BLaER1 (cell line): Measurements from ENCODE around the gene NFE2.
"Not testable (repeated sequence)": the region's sequence is repeated elsewhere in the genome, so short reads cannot be mapped to it uniquely, and the experiment has no call there.

Source experiments
- H3K27ac ChIP-seq: shearing (Covaris generic); formaldehyde crosslinking; 2 replicates; pipeline ENCODE4 v1.8.1; 2022
- H3K27me3 ChIP-seq: shearing (Covaris generic); formaldehyde crosslinking; 2 replicates; pipeline ENCODE4 v1.8.1; 2022
- H3K36me3 ChIP-seq: shearing (Covaris generic); formaldehyde crosslinking; 2 replicates; pipeline ENCODE4 v1.8.1; 2022
- H3K4me1 ChIP-seq: shearing (Covaris generic); formaldehyde crosslinking; 2 replicates; pipeline ENCODE4 v1.8.1; 2022
- H3K4me2 ChIP-seq: shearing (Covaris generic); formaldehyde crosslinking; 2 replicates; pipeline ENCODE4 v1.8.1; 2022
- H3K4me3 ChIP-seq: shearing (Covaris generic); formaldehyde crosslinking; 2 replicates; pipeline ENCODE4 v1.8.1; 2022
- H3K9ac ChIP-seq: shearing (Covaris generic); formaldehyde crosslinking; 2 replicates; pipeline ENCODE4 v1.8.1; 2022
- H3K9me3 ChIP-seq: shearing (Covaris generic); formaldehyde crosslinking; 2 replicates; pipeline ENCODE4 v1.8.1; 2022
- H4K20me1 ChIP-seq: shearing (Covaris generic); formaldehyde crosslinking; 2 replicates; pipeline ENCODE4 v1.8.1; 2022
- Cebpa-rat ChIP-seq: shearing (Covaris generic); IDR thresholded peaks from 2 replicates; pipeline ENCODE4 v1.8.1; 2022

Gene NFE2

DNA sequence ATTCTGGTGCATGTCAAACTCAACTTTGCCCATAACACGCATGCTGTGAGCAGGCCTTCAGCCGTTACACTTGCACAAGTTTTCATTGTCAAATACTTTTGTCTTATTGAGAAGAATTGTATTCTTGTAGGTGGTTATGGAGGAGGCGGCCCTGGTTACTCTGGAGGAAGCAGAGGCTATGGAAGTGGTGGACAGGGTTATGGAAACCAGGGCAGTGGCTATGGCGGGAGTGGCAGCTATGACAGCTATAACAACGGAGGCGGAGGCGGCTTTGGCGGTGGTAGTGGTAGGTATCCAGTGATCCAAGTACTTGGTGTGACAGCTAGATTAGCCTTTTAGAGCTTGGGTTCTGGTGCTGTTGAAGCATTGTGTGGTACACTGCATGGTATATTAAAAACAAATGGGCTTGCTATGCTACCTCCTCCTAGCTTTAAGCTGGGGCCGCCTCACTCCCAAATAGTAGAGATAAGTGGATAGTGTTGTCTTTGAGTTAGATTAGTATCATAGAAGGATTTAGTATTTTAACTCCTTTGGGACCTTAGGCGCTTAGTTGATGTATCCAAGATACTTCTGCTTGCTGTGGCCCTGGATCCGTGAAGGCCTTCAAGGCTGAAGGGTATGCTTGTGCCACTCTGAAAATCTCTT lies 17.7 kb downstream of the NFE2 start:
- Histone ChIP-seq H3K4me3 (peak overlapping the region; percentile 83), H3K36me3 (peaks cover 66% of the 10 kb centered on the region), H3K4me1 (peaks cover 58% of the 10 kb centered on the region), H3K27ac (peak overlapping the region; percentile 98; the same call in 1 of the 2 replicates), H3K9me3 (no peaks in the 10 kb centered on the region), H4K20me1 (peaks cover 80% of the 10 kb centered on the region), H3K4me2 (peak overlapping the region; percentile 99), H3K9ac (peak overlapping the region; percentile 98), H3K27me3 (no peaks in the 10 kb centered on the region)
- no peak for TF ChIP-seq Cebpa-rat

DNA sequence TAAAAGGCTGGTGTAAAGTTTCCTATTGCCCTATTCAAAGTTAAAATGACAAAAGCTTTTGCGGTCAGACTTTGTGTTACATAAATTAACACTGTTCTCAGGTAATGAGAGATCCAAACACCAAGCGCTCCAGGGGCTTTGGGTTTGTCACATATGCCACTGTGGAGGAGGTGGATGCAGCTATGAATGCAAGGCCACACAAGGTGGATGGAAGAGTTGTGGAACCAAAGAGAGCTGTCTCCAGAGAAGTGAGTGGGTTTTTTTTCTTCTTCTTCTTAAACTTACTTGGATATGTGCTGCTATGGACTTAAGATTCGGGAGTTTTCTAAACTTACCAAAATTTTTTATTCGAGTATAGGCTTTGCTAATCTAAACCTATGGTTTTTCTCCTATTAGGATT lies 19.1 kb downstream of the NFE2 start:
- H3K9ac ChIP-seq, result peak overlapping the region; percentile 98
- peak overlapping the region; percentile 98 for H3K27ac ChIP-seq
- peaks cover 60% of the 10 kb centered on the region for H3K36me3 ChIP-seq
- not testable (repeated sequence) for H3K27me3 ChIP-seq, H3K9me3 ChIP-seq
- peak overlapping the region; percentile 99 for H3K4me2 ChIP-seq
- peak overlapping the region; percentile 83 for H3K4me3 ChIP-seq
- H3K4me1 ChIP-seq, result peaks cover 59% of the 10 kb centered on the region
- peaks cover 74% of the 10 kb centered on the region for H4K20me1 ChIP-seq

DNA sequence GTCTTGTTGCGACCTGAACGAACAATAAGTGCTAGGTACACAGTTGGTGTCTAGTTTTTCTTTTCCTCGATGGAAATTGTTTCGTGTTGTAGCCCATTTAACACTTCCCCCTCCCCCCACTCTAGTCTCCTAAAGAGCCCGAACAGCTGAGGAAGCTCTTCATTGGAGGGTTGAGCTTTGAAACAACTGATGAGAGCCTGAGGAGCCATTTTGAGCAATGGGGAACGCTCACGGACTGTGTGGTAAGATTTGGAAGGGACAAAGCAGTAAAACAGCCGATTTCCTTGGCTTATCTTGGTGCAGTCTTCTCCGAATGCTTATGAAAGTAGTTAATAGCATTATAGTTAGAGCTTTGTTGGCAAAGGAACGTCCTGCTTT lies 19.6 kb downstream of the NFE2 start:
- Histone ChIP-seq H4K20me1 (peaks cover 74% of the 10 kb centered on the region), H3K4me1 (peaks cover 59% of the 10 kb centered on the region), H3K36me3 (peaks cover 60% of the 10 kb centered on the region)

DNA sequence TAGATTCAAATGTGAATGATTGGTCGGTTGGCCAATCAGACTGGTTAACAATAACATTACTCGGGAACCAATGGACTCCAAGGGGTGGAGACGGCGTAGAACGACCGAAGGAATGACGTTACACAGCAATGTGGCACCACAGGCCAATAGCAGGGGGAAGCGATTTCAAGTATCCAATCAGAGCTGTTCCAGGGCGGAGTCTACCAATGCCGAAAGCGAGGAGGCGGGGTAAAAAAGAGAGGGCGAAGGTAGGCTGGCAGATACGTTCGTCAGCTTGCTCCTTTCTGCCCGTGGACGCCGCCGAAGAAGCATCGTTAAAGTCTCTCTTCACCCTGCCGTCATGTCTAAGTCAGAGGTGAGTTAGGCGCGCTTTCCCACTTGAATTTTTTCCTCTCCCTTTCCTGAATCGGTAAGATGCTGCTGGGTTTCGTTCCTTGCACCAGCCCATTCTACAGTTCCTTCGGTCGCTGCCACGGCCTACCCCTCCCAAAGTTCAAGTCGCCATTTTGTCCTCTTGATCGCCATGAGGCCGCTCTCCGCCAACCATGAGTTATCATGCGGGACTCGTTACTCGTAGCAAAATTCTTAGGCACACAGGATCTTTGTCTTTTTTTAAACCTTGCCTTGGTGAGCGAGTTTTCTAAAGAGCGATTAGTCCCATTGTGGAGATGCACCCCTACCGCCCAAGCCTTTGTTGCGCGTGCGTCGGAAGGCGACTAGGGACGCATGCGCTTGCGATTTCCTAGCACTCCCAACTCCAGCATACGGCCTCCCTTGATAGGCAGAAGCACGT lies 20.2 kb downstream of the NFE2 start, which contains the start of gene HNRNPA1:
HNRNPA1 (plus strand) TSS at position 259 of the 793 bp plus-strand sequence; CDS start at position 341, 82 bp downstream.
- H3K27ac ChIP-seq, result peak within 1 kb of the TSS; percentile 98
- H3K4me2 ChIP-seq, result peak within 1 kb of the TSS; percentile 99
- peaks cover 69% of the 10 kb centered on the region for H4K20me1 ChIP-seq
- H3K36me3 ChIP-seq, result peaks cover 60% of the 10 kb centered on the region
- no peaks in the 10 kb centered on the region for H3K9me3 ChIP-seq
- peaks cover 60% of the 10 kb centered on the region for H3K4me1 ChIP-seq
- no peaks in the 10 kb centered on the region for H3K27me3 ChIP-seq
- H3K4me3 ChIP-seq, result peak within 1 kb of the TSS; percentile 83
- TF ChIP-seq Cebpa-rat, result no peak
- H3K9ac ChIP-seq, result peak within 1 kb of the TSS; percentile 98

More for the DNA sequence above, 19.6 kb downstream of the NFE2 start:
- Histone ChIP-seq H3K4me2 (peak overlapping the region; percentile 99), H3K9ac (peak overlapping the region; percentile 98), H3K4me3 (peak overlapping the region; percentile 83), H3K27ac (peak overlapping the region; percentile 98)
- not testable (repeated sequence) for H3K27me3 ChIP-seq, H3K9me3 ChIP-seq

DNA sequence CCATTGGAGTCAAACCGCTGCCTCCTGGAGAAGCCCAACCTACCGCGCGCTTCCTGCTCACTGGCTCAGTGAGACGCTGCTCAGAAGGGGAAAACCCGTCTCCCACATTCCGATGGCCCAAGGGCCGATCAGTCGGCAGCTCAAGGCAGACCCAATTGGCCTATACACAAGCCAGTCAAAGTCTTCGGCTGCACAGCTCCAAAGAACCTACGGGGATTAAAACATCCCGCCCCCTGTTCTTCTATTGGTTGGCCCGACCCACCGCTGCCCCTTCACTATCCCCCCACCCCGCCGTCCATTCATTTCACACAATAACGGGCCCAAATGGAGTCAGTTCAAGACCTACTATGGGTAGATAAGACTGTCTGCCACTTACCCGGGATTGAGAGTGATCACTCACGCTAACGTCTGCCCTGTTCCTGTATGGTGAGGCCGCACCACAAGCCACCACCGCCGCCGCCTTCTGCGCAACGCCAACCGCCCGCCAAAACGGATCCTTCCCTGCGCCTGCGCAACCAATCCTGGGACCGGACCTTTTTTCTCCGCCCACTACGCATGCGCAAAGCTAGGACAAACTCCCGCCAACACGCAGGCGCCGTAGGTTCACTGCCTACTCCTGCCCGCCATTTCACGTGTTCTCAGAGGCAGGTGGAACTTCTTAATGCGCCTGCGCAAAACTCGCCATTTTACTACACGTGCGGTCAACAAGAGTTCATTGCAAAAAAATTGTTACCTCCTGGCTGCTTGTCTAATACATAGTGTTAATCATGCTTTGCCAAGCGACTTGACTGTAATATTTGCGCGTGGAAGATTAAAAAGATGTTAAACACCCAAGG lies 21.0 kb downstream of the NFE2 start, which contains the start of gene CBX5:
CBX5 (minus strand) TSS at position 491 of the 836 bp plus-strand sequence. CDS start 22,472 bp downstream, outside the sequence.
- Histone ChIP-seq H4K20me1 (peaks cover 67% of the 10 kb centered on the region), H3K4me3 (peak within 1 kb of the TSS; percentile 83), H3K27me3 (no peaks in the 10 kb centered on the region), H3K9me3 (no peaks in the 10 kb centered on the region), H3K36me3 (peaks cover 60% of the 10 kb centered on the region), H3K4me1 (peaks cover 63% of the 10 kb centered on the region), H3K4me2 (peak within 1 kb of the TSS; percentile 99), H3K27ac (peak within 1 kb of the TSS; percentile 98), H3K9ac (peak within 1 kb of the TSS; percentile 98)
- TF ChIP-seq Cebpa-rat, result no peak

DNA sequence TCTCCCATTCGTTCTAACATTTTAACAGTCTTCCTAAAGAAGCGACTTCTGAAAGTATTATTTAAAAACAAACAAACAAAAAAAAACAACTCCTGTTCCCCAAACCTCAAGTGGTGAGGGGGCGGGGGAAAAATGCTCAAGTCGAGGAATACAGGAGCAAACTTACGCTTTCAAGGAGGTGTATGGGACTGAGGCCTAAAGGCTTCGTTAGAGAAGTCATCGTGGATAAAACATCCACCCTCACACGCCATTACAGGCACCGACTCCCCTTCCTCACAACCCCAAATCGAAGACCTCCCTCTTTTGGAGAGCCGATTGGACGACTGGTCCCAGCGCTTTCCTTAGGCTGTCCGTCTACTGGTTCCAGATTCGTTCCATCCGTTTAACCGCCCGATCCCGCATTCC lies 21.6 kb downstream of the NFE2 start:
- H3K4me1 ChIP-seq, result peaks cover 61% of the 10 kb centered on the region
- no peaks in the 10 kb centered on the region for H3K27me3 ChIP-seq
- TF ChIP-seq Cebpa-rat, result no peak
- peak overlapping the region; percentile 98 for H3K27ac ChIP-seq
- H3K9me3 ChIP-seq, result no peaks in the 10 kb centered on the region
- peak overlapping the region; percentile 94 for H3K4me2 ChIP-seq
- H4K20me1 ChIP-seq, result peaks cover 67% of the 10 kb centered on the region
- peak overlapping the region; percentile 83 for H3K4me3 ChIP-seq
- H3K9ac ChIP-seq, result peak overlapping the region; percentile 98
- H3K36me3 ChIP-seq, result peaks cover 57% of the 10 kb centered on the region

DNA sequence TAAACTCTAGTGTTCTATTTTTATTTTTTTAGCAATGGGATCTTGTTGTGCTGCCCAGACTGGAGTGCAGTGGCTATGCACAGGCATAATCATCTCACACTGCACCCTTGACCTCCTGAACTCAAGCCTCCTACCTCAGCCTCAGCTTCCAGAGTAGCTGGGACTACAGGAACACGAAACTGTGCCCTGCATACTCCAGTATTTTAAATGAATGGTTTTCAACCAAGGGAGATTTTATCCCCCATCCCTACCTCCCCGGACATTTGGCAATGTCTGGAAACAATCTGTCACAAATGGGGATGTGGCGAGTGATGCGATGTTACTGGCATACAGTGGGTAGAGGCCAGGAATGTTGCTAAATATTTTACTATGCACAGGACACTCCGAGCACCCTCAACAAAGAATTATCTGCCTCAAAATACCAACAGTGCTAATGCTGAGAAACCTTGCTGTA lies 23.0 kb downstream of the NFE2 start:
- Histone ChIP-seq H3K9me3 (no peaks in the 10 kb centered on the region), H3K27ac (peak overlapping the region; percentile 98), H3K9ac (peak overlapping the region; percentile 98), H3K27me3 (no peaks in the 10 kb centered on the region), H3K36me3 (peaks cover 57% of the 10 kb centered on the region), H4K20me1 (peaks cover 61% of the 10 kb centered on the region), H3K4me3 (peak overlapping the region; percentile 83), H3K4me1 (peaks cover 47% of the 10 kb centered on the region), H3K4me2 (peak overlapping the region; percentile 94)
- no peak for TF ChIP-seq Cebpa-rat

DNA sequence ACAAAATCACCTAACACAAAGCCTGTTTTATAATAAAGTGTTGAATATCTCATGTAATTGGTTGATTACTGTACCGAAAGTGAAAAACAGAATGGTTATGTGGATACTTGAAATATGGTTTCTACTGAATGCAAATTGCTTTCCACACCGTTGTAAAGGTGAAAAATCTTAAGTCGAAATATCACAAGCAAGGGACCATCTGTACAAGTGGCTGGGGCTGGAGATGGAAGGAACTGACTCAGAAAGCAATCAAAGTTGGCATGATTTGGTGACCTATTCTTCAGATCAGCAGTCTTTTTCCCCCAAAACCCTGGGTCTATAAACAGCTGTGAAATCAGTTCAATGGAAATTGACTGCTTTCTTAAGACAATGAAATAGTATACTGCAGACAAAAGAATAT lies 24.4 kb downstream of the NFE2 start:
- H3K4me1 ChIP-seq, result peaks cover 42% of the 10 kb centered on the region
- H4K20me1 ChIP-seq, result peaks cover 46% of the 10 kb centered on the region
- no peaks in the 10 kb centered on the region for H3K9me3 ChIP-seq
- peak overlapping the region; percentile 94; the same call in 1 of the 2 replicates for H3K4me2 ChIP-seq
- H3K36me3 ChIP-seq, result peaks cover 55% of the 10 kb centered on the region
- no peaks in the 10 kb centered on the region for H3K27me3 ChIP-seq
- no peak for TF ChIP-seq Cebpa-rat
- H3K27ac ChIP-seq, result no peak overlapping the region
- peak overlapping the region; percentile 27; the same call in 1 of the 2 replicates for H3K9ac ChIP-seq
- no peak overlapping the region for H3K4me3 ChIP-seq

DNA sequence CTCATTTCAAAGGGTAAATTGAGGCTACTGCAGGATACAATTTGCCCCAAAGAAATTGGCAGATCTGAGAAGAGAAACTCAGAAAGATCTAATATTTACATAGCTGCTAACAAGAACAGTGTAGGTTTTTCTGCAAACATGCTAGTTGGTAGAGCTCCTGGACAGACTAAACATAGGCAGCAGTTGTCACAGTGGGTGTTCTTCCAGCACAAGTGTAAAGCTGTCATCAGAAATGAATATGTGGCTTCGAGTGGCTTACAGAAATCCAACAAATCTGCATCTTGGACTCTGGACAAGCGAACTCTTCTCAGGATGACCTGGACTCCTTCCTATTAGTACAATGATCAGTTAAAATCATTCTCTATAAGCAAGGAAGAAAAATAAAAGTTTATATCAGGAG lies 26.8 kb downstream of the NFE2 start:
- Histone ChIP-seq H4K20me1 (peaks cover 42% of the 10 kb centered on the region), H3K4me1 (peaks cover 42% of the 10 kb centered on the region), H3K4me2 (no peak overlapping the region), H3K4me3 (no peak overlapping the region), H3K27me3 (no peaks in the 10 kb centered on the region), H3K27ac (no peak overlapping the region), H3K9ac (no peak overlapping the region), H3K9me3 (no peaks in the 10 kb centered on the region), H3K36me3 (peaks cover 69% of the 10 kb centered on the region)
- TF ChIP-seq Cebpa-rat, result no peak
